Upper lobe of left lung (tissue), 6 donors: Measurements from ENCODE around the gene XNDC1N. TPM values are rescaled to one million over a fixed set of nuclear protein-coding genes. Genes with fewer than 3 reads are reported as not detected.

Source experiments
- ATAC-seq, 2 donors: fragments of 200-7000 bp; cut with Tn5 transposase; one replicate each; pipeline ENCODE4 v1.9.1; 2022; ENCODE audit warnings: mild to moderate bottlenecking in 2 of 2, moderate library complexity in 2 of 2; ENCODE audit not compliant: low FRiP score in 2 of 2
- DNase-seq, 2 donors: peaks; one replicate each; pipeline ENCODE4 v3.0.0-alpha.2; 2019 to 2020
- H3K27ac ChIP-seq, 4 donors: fragments of 200-600 bp; sonication (generic); one replicate each; pipeline ENCODE4 v1.5.1; 2016 to 2019
- H3K27me3 ChIP-seq, 4 donors: fragments of 200-600 bp; sonication (generic); one replicate each; pipeline ENCODE4 v1.5.1; 2017 to 2019
- H3K36me3 ChIP-seq, 4 donors: fragments of 200-600 bp; sonication (generic); one replicate each; pipeline ENCODE4 v1.5.1; 2016 to 2019
- H3K4me1 ChIP-seq, 4 donors: fragments of 200-600 bp; sonication (generic); one replicate each; pipeline ENCODE4 v1.5.1; 2018 to 2019
- H3K4me3 ChIP-seq, 4 donors: fragments of 200-600 bp; sonication (generic); one replicate each; pipeline ENCODE4 v1.5.1; 2017 to 2019; ENCODE audit warnings: mild to moderate bottlenecking in 2 of 4, moderate library complexity in 1 of 4
- H3K9me3 ChIP-seq, 4 donors: fragments of 200-600 bp; sonication (generic); one replicate each; pipeline ENCODE4 v1.5.1; 2018 to 2019
- EP300 ChIP-seq, 4 donors: sonication (generic); formaldehyde crosslinking; IDR thresholded peaks; one replicate each; pipeline ENCODE4 v1.5.1; 2017; ENCODE audit warnings: antibody characterized with exemption in 4 of 4, control low read depth in 2 of 4
- POLR2A ChIP-seq, 4 donors: fragments of 450-650 bp; IDR thresholded peaks; one replicate each; pipeline ENCODE4 v1.5.1; 2016 to 2017; ENCODE audit warnings: antibody characterized with exemption in 4 of 4, mild to moderate bottlenecking in 2 of 4
- POLR2AphosphoS5 ChIP-seq, 2 donors: sonication (generic); formaldehyde crosslinking; IDR thresholded peaks; one replicate each; pipeline ENCODE4 v1.5.1; 2017; ENCODE audit warnings: antibody characterized with exemption in 2 of 2
- WGBS, 2 donors: methylation state at CpG; one replicate each; pipeline ENCODE4 v1.1.5; 2017 to 2018; 5-methylcytosine and 5-hydroxymethylcytosine counted together
- total RNA-seq, 6 donors: library from RNA; depleted of rRNA in 4 of 6; stranded (reverse); fragments of >200 nt in 4 of 6; gene quantifications; one replicate each; pipeline versions ENCODE4 v1.1.0 to v1.2.1, GENCODE V29; 2016 to 2021
- TF ChIP-seq, protein P1 (sequence below), 6 experiments: fragments of 450-650 bp in 4 of 6; fragments of 200-600 bp in 2 of 6; sonication (generic) in 2 of 6; IDR thresholded peaks; one replicate each; pipeline ENCODE4 v1.5.1; 2016 to 2019; ENCODE audit warnings: antibody characterized with exemption in 6 of 6
- donor health status: DM: no; HTN: no; CAD: no; lungs with moderate emphysema.
- donor health status: DM: no; HTN: yes; CAD: no; lungs with severe emphysema.

XNDC1N gene
- total RNA-seq, 6 donors from 2014 or later: 5.6 to 14.7 (median 7.0) TPM

DNA sequence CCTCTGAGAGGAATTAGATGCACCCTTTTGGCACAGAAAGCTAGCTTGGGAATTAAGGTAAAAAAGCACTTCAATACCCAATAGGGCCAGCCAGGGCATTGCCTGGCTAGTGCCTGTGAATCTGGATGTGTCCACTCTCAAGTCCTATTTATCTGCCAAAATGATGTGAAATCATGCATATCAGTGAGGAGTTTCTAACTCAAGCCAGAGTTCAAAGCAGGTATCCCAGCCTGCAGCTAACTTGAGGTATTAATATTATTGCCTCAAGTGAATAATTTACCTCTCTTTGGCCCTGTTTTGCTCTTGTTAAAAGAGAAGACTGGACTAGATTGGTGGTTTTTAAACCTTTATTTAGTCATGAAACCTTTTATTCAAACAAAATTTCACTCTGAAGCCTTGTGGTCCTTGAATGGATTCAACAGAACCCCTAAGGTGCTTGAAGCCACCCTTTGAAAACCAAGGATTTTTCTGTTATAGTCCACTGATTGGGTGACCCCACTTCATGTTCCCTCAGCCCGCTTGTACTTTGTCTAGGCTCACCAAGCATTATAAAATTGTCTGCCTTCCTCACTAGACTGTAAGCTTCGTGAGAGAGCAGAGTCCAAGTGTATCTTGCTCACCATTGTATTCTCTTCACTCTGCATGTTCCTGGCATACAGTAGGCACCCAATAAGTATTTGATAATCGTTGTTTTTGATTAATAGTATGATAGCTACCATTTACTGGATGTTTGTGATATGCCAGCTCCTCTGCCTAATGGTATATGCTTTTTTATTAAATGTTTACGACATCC is 4.9 kb upstream of the XNDC1N start:
- Histone ChIP-seq H3K4me3 (no peak overlapping the region), H3K27ac (no peak overlapping the region), H3K4me1 (peaks cover 11 to 37% (median 17%) of the 10 kb centered on the region in 4 donors), H3K9me3 (no peaks in the 10 kb centered on the region), H3K27me3 (no peaks in the 10 kb centered on the region), H3K36me3 (no peaks in the 10 kb centered on the region)
- WGBS, 2 donors: 80 to 91% methylated on average over 4 of the region's 4 CpGs
- no peak for ATAC-seq
- TF ChIP-seq EP300 (IDR thresholded peaks at IDR 0.05) (no peak), POLR2AphosphoS5 (IDR thresholded peaks at IDR 0.05) (no peak), POLR2A (IDR thresholded peaks at IDR 0.05) (no peak)
- TF ChIP-seq, protein P1, sequence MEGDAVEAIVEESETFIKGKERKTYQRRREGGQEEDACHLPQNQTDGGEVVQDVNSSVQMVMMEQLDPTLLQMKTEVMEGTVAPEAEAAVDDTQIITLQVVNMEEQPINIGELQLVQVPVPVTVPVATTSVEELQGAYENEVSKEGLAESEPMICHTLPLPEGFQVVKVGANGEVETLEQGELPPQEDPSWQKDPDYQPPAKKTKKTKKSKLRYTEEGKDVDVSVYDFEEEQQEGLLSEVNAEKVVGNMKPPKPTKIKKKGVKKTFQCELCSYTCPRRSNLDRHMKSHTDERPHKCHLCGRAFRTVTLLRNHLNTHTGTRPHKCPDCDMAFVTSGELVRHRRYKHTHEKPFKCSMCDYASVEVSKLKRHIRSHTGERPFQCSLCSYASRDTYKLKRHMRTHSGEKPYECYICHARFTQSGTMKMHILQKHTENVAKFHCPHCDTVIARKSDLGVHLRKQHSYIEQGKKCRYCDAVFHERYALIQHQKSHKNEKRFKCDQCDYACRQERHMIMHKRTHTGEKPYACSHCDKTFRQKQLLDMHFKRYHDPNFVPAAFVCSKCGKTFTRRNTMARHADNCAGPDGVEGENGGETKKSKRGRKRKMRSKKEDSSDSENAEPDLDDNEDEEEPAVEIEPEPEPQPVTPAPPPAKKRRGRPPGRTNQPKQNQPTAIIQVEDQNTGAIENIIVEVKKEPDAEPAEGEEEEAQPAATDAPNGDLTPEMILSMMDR (IDR thresholded peaks at IDR 0.05): no peak
- DNase-seq: no peak

DNA sequence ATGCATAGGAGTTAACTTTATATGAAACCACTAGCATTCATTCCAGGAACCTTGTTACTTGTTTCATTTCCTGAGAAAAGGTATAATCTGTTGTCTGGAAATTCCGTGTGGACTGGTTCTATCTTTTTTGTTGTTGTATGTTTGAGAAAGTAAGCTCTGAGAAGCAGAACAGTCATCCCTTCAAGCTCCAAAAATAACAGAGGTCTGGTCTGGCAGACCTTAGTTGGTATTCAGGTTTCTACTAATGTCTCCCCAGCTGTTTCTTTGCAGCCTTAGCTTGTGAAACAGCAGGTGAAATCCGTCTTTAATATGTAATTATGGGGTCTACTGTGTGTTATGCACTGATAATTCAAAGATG is 2.8 kb upstream of the XNDC1N start:
- Histone ChIP-seq H3K4me1 (peaks cover 22 to 36% (median 23%) of the 10 kb centered on the region in 4 donors), H3K36me3 (no peaks in the 10 kb centered on the region), H3K27me3 (no peaks in the 10 kb centered on the region), H3K4me3 (no peak overlapping the region), H3K27ac (no peak overlapping the region), H3K9me3 (no peaks in the 10 kb centered on the region)
- DNase-seq: no peak
- no peak for ATAC-seq
- TF ChIP-seq EP300 (IDR thresholded peaks at IDR 0.05) (no peak), POLR2A (IDR thresholded peaks at IDR 0.05) (no peak), POLR2AphosphoS5 (IDR thresholded peaks at IDR 0.05) (no peak)
- TF ChIP-seq, protein P1 (IDR thresholded peaks at IDR 0.05): no peak
- WGBS, 2 donors: 64 to 65% methylated on average over 2 of the region's 2 CpGs

DNA sequence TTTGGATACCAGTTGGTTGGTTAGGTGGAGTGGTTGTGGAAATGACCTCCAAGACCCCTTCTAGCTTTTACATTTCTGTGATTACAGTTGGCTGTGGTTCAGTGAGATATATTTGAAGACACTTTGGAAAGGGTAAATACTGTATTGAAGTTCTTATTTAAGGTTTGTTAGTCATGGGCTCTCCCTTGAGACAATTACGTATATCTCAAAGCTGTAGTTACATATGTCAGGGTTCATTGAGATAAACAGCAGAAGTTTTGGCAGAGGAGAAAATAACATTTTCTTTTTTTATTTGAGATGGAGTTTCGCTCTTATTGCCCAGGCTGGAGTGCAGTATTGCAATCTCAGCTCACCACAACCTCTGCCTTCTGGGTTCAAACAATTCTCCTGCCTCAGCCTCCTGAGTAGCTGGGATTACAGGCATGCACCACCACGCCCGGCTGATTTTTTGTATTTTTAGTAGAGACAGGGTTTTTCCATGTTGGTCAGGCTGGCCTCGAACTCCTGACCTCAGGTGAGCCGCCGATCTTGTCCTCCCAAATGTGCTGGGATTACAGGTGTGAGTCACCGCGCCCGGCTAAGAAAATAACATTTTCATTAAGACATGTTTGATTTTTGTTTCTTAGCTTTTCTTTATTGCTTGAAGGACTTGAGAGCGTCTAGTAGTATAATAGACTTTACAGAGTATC is 2.3 kb upstream of the XNDC1N start:
- Histone ChIP-seq H3K27me3 (no peaks in the 10 kb centered on the region), H3K27ac (no peak overlapping the region), H3K4me3 (no peak overlapping the region), H3K9me3 (no peaks in the 10 kb centered on the region), H3K36me3 (no peaks in the 10 kb centered on the region), H3K4me1 (peaks cover 22 to 36% (median 23%) of the 10 kb centered on the region in 4 donors)
- DNase-seq (no peak), ATAC-seq (no peak)
- no peak for TF ChIP-seq EP300 (IDR thresholded peaks at IDR 0.05)
- TF ChIP-seq, protein P1 (IDR thresholded peaks at IDR 0.05): no peak
- TF ChIP-seq POLR2A (IDR thresholded peaks at IDR 0.05): no peak
- no peak for TF ChIP-seq POLR2AphosphoS5 (IDR thresholded peaks at IDR 0.05)
- 73 to 78% methylated on average over 11 of the region's 11 CpGs for WGBS, 2 donors

DNA sequence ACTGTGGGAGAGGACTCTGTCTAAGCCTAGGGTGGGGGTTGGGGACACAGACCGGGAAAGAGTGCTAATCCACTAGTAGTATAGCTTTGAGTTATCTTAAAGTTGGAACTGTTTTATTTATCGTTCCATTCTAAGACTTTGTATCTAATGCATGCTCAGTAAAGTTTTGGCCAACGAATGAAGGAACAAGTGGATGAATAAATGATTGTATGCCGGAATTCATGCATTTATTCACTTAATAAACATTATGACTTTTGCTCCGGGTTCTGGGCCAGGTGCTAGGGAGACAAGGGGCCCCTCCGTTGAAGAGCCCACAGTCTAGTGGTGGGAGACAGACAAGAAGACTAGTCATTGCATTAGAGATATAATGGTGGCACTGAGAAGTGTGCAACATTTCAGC is 1.1 kb upstream of the XNDC1N start:
- TF ChIP-seq, protein P1 (IDR thresholded peaks at IDR 0.05): no peak
- TF ChIP-seq EP300 (IDR thresholded peaks at IDR 0.05): no peak
- no peak for TF ChIP-seq POLR2A (IDR thresholded peaks at IDR 0.05)
- TF ChIP-seq POLR2AphosphoS5 (IDR thresholded peaks at IDR 0.05): no peak
- H3K27me3 ChIP-seq: no peaks in the 10 kb centered on the region
- 5 to 6% methylated on average over 6 of the region's 6 CpGs for WGBS, 2 donors
- H3K4me3 ChIP-seq: peak overlapping the region; percentile 79 to 97 (median 90)
- H3K27ac ChIP-seq: peak overlapping the region in 2 of 4 donors; percentile 95
- ATAC-seq (no peak), DNase-seq (no peak)
- peaks cover 0 to 7% (median 0%) of the 10 kb centered on the region in 4 donors for H3K36me3 ChIP-seq
- H3K4me1 ChIP-seq: peaks cover 22 to 36% (median 23%) of the 10 kb centered on the region in 4 donors
- H3K9me3 ChIP-seq: no peaks in the 10 kb centered on the region
